Suppressor macrophage treated with lipopolysaccharide for 1 hour (primary cell): ENCODE measurements around the gene PGBD5.
"Not testable (repeated sequence)": the region's sequence is repeated elsewhere in the genome, so short reads cannot be mapped to it uniquely, and the experiment has no call there.

Experiments used
- DNase-seq, 3 donors: peaks; one replicate each; pipeline ENCODE4 v3.0.0-alpha.2; 2020 to 2022

The PGBD5 gene

GRCh38 chr1:230426246-230427093, at the start of gene PGBD5:
Gene PGBD5, minus strand, starts transcription at chr1:230426332. Its CDS starts 404 bp downstream, at chr1:230425928.
- peak; percentile 73 to 90 (median 80) for DNase-seq

DNA sequence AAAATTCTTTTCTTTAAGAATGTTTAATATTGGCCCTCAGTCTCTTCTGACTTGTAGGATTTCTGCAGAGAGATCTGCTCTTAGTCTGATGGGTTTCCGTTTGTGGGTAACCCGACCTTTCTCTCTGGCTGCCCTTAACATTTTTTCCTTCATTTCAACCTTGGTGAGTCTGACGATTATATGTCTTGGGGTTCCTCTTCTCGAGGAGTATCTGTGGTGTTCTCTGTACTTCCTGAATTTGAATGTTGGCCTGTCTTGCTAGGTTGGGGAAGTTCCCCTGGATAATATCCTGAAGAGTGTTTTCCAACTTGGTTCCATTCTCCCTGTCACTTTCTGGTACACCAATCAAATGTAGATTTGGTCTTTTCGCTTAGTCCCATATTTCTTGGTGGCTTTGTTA, 48.8 kb upstream of the PGBD5 start:
- peak; percentile 13 to 54 (median 41) for DNase-seq

DNA sequence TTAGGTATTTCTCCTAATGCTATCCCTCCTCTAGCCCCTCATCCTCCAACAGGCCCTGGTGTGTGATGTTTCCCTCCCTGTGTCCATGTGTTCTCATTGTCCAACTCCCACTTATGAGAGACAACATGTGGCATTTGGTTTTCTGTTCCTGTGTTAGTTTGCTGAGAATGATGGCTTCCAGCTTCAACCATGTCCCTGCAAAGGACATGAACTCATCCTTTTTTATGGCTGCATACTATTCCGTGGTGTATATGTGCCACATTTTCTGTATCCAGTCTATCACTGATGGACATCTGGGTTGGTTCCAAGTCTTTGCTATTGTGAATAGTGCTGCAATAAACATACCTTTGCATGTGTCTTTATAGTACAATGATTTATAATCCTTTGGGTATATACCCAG, 44.6 kb upstream of the PGBD5 start:
- not testable (repeated sequence) for DNase-seq

DNA sequence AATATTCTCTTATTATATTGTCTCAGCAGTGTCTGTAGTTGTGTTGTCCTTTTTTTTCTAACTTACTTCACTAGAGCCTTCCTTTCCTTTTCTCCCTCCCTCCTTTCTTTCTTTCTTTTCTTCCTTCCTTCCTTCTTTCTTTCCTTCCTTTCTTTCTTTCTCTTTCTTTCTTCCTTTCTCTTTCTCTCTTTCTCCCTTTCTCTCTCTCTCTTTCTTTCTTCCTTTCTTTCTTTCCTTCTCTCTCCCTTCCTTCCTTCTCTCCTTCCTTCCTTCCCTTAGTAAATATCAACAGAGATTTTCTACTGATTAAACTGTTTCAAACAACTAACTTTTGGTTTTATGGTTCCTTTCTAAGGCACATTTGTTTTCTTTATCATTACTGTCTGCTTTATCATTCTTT, 43.1 kb upstream of the PGBD5 start:
- no peak for DNase-seq

- no peak for DNase-seq
Measured at GRCh38 chr1:230465691-230466090, 39.6 kb upstream of the PGBD5 start.

DNA sequence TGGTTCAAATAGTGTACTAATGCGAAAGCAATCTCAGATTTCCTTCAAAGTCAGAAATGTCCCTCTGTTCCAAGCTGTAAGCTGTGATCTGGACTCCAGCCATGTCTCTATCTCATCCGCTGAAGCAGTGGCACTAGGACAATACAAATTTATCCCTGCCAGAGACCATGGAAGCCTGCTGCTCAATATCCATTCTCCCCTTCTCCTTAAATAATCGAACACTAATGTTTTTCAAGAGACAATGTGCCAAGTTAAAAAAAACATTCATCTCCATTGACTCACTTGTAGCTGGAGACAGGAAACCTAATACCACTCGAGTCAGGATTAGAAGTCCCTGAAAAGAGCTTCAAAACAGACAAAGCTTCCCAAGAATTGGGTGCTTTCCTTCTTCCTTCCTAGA, 38.5 kb upstream of the PGBD5 start:
- DNase-seq: no peak

- DNase-seq: no peak
Measured at GRCh38 chr1:230463760-230464159, 37.6 kb upstream of the PGBD5 start.

GRCh38 chr1:230463326-230463725, 37.2 kb upstream of the PGBD5 start:
- DNase-seq: no peak

GRCh38 chr1:230459465-230459864, 33.3 kb upstream of the PGBD5 start:
- DNase-seq: peak; percentile 78 to 96 (median 94)

GRCh38 chr1:230458509-230458908, 32.4 kb upstream of the PGBD5 start:
- DNase-seq: peak; percentile 72 to 93 (median 90)

DNA sequence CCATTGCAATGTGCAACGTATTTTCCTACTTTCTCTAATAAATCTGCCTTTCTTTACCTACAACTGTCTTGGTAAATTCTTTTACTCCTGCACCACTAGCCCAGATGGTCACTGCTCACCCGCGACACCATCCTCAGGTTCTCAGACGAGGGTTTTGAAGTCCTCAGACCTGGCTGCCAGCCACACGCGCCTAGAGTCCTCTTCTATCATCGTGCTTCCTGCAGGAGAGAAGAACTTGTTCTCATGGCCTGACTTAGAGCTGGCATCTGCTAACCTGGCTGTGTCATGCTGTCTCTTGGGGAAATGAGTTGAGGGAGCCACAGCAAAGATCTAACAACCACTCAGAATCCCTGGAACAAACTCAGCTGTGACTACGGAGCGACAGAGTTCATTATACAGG, 30.3 kb upstream of the PGBD5 start:
- no peak for DNase-seq

GRCh38 chr1:230455291-230455690, 29.2 kb upstream of the PGBD5 start:
- DNase-seq: no peak

GRCh38 chr1:230453377-230453776, 27.2 kb upstream of the PGBD5 start:
- DNase-seq: no peak

- no peak for DNase-seq
Measured at GRCh38 chr1:230441183-230442029, 15.3 kb upstream of the PGBD5 start.

DNA sequence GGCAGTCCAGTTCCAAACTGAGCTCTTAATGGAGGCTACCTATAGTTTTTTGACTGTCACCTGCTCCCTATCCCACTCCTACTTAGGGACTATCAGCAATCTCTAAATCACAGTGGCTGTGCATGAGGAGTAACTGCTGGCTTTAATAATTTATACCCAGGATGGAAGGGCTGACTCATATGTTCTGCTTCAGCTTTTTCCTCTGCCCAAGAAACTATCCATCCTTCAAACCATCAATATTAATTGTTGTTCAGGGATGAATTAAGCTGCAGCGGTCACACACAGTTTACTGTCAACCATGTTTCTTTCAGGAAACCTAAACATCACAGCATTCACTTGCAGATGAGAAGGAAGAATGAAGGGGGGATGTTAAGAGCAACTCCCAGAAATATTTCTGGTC, 9.0 kb upstream of the PGBD5 start:
- DNase-seq: no peak

DNA sequence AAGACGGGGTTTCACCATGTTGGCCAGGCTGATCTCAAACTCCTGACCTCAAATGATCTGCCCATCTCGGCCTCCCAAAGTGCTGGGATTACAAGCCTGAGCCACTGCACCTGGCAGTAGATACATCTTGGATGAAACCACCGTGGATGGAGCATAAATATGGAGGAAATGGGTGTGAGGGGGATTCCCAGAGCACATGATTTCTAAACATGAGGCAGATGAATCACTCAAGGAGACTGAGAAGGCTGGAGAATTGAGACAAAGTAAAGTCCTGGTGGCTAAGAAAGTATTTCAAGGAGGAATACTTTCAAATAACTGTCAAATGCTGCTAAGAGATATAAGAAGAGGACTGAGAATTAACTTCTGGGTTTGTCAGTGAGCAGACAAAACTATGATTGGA, 5.4 kb upstream of the PGBD5 start:
- DNase-seq: peak; percentile 47 to 61 (median 52)

DNA sequence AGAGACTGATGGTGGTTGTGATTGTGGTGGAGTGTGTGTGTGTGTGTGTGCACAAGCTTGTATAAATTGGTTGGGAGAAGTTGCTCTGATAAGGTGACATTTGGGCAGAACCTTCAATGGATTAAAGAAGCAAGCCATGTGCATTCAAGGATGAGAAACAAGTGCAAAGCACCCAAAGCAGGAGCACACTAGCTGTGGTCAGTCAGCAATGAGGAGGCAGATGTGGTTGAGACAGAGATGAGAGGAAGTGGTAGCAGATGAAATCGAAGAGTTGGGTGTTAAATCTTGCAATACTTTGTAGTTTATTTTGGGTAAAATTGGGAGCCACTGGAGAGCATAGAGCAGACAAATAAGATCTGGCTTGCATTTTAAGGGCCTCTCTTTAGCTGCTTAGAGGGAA, 4.4 kb upstream of the PGBD5 start:
- peak in 1 of 3 donors; percentile 13 for DNase-seq

DNA sequence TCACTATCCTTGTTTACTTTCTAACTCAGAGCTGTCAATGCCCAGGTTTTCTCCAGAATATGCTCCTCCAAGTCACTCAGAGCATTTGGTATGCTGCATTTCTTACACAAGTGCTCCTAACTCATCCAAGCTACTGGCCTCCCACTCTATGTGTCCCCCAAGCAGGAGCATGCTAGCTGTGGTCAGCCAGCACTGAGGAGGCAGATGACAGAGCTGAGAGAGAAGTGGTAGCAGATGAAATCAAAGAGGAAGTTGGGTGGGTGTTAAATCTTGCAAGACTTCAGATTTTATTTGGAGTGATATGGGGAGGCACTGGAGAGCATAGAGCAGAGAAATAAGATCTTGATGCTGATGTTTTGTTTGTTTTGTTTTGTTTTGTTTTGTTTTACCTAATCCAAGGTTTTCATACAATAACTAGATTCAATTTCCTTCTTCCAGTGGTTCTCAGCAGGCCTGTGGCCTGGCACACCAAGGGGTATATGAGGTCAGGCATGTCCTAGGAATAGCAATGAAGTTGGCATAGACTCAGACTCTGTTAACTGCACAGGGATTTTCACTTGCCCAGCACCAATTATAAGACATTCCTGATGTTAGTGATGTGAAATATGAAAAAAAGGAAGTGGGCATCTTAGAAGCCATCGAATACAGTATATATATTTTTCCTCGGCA, 3.1 kb upstream of the PGBD5 start:
- DNase-seq: peak; percentile 52 to 75 (median 60)

DNA sequence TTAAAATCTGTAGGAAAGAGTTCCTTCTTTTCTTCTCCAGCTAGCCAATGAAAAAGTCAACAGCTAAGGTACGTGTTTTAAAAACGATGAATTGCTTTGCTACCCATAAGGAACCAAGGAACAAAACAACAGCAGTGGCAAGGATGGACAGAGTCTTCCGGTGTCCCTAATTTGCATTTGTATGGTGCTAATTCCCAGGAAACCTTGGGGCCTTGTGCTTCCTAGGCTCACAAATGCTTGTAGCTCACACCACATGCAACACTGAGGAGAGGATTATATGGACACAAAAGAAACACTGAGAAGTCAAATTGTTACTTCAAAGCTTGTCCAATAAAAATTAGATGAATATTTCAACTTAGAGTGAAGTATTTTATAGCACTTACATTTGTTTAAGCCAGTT, 1.8 kb upstream of the PGBD5 start:
- no peak for DNase-seq

DNA sequence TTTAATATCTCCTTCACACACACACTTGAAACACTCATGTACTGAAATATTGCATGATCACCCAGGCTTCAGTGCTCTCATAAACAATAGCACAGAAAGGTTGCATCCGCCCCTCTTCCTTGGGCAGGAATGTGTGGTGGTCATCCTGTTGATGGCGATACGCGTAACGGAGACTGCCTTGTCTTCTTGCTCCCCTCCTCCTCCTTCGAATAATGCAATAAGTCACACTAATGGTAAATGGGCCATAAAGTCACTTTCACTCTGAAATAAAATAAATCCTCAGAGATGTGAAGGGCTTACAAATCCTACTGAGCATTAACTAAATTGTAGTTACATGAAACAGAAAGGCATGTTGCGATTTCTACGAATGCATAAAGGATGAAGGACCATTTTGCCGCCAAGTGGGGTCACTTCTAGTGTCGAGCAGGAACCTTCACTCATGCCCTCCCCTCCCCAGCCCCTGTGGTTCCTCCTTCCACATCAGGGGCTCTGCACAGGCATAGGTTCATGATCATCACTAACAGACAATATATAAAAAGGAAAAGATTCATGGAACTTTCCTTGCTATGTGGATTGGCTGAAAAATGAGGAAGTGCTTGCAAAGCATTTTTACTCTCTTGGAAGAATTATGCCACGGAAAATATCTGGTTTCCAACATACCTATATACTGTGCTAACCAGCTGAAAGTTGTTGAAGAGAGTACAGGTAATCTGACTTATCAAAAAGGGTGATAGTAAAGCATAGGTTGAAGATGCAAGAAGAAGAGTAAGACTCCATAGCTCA, 1.2 kb upstream of the PGBD5 start:
- DNase-seq: no peak

GRCh38 chr1:230425252-230426091, 660 bp downstream of the PGBD5 start:
- peak in 1 of 3 donors; percentile 24 for DNase-seq
